Glutamatergic neuron (in vitro differentiated cells): ENCODE results near the gene PTGDR. TPM values are rescaled to one million over a fixed set of nuclear protein-coding genes. Genes with fewer than 3 reads are reported as not detected.

Source experiments
- DNase-seq: peaks from one replicate; pipeline ENCODE4 v3.0.0; 2022
- H3K27ac Mint-ChIP-seq: one replicate; pipeline ENCODE4 v1.8.0; 2020; ENCODE audit warnings: mild to moderate bottlenecking, mixed read lengths, inconsistent platforms; ENCODE audit not compliant: unreplicated experiment
- H3K27me3 Mint-ChIP-seq: one replicate; pipeline ENCODE4 v1.8.0; 2020; ENCODE audit warnings: mild to moderate bottlenecking, moderate library complexity, mixed read lengths, inconsistent platforms; ENCODE audit not compliant: unreplicated experiment
- H3K36me3 Mint-ChIP-seq: one replicate; pipeline ENCODE4 v1.8.0; 2020; ENCODE audit warnings: mild to moderate bottlenecking, mixed read lengths, inconsistent platforms; ENCODE audit not compliant: unreplicated experiment
- H3K4me1 Mint-ChIP-seq: one replicate; pipeline ENCODE4 v1.8.0; 2020; ENCODE audit warnings: mild to moderate bottlenecking, low read depth, mixed read lengths, inconsistent platforms; ENCODE audit not compliant: unreplicated experiment
- H3K4me3 Mint-ChIP-seq: one replicate; pipeline ENCODE4 v1.8.0; 2020; ENCODE audit warnings: mild to moderate bottlenecking, mixed read lengths, inconsistent platforms; ENCODE audit not compliant: unreplicated experiment
- H3K9me3 Mint-ChIP-seq: one replicate; pipeline ENCODE4 v1.8.0; 2020; ENCODE audit warnings: mild to moderate bottlenecking, moderate library complexity, mixed read lengths, inconsistent platforms; ENCODE audit not compliant: unreplicated experiment
- CTCF ChIP-seq: fragments of 200-600 bp; sonication (generic); IDR thresholded peaks from one replicate; pipeline ENCODE4 v1.5.0; 2021; ENCODE audit not compliant: partially characterized antibody, unreplicated experiment
- total RNA-seq: library from RNA; stranded (reverse); fragmentation: NEBNext Ultra II Directional; extraction: Animal tissue kit (Norgen Biotek cat#: 25700); gene quantifications from one replicate; pipeline ENCODE4 v1.2.1, GENCODE V29; 2021; ENCODE audit not compliant: unreplicated experiment

PTGDR gene
- total RNA-seq, 1 donor from 2014 or later: not detected

DNA sequence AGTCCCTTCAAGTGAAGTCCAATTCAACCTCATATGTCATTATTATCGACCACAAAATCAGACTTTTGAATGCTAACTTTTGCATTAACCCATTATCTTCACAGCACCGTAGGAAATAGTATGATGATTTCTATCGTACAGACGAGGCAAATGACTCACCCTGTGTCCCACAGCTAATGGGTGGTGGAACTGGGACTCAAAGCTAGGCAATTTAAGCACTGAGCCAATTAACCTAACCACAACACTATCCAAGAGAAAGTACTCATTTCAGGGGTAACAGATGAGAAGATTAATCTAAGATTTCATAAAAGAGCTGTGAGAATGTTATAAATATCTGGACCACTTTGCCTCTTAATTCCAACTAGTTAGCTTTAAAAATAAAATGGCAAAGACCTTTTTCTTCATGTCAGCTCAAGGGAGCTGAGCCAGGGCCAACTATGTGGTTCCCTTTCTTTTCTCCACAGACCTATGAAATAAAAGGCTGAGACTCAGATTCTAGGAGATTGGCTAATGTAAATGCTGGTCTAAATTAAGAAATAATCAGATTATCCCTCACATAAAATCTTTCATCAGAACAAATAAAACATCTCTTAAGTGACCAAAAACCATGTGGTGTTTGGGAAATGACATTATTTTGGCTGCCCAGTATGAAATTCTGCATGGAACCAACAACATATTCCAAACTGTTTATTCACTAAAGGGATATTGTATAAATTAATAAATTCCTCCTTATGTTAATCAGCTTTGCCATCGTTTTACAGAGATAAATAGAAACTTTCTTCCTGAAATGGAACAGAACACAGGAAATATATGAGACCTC, 51.5 kb downstream of the PTGDR start:
- no peak overlapping the region for H3K27ac Mint-ChIP-seq
- no peak for DNase-seq
- no peak for TF ChIP-seq CTCF
- H3K36me3 Mint-ChIP-seq: peaks cover 24% of the 10 kb centered on the region
- peaks cover 16% of the 10 kb centered on the region for H3K27me3 Mint-ChIP-seq
- peaks cover 3% of the 10 kb centered on the region for H3K4me1 Mint-ChIP-seq
- peaks cover 10% of the 10 kb centered on the region for H3K9me3 Mint-ChIP-seq
- H3K4me3 Mint-ChIP-seq: no peak overlapping the region

GRCh38 chr14:52319919-52320318, 52.4 kb downstream of the PTGDR start:
- H3K27ac Mint-ChIP-seq: no peak overlapping the region

GRCh38 chr14:52325126-52325525, 57.6 kb downstream of the PTGDR start:
- no peak for TF ChIP-seq CTCF
- peaks cover 2% of the 10 kb centered on the region for H3K27me3 Mint-ChIP-seq
- H3K9me3 Mint-ChIP-seq: peaks cover 4% of the 10 kb centered on the region
- H3K36me3 Mint-ChIP-seq: peaks cover 23% of the 10 kb centered on the region
- H3K27ac Mint-ChIP-seq: no peak overlapping the region
- H3K4me3 Mint-ChIP-seq: no peak overlapping the region
- no peaks in the 10 kb centered on the region for H3K4me1 Mint-ChIP-seq
- DNase-seq: no peak

More at GRCh38 chr14:52319919-52320318, 52.4 kb downstream of the PTGDR start:
- Mint-ChIP-seq H3K4me3 (no peak overlapping the region), H3K9me3 (peaks cover 8% of the 10 kb centered on the region), H3K27me3 (peaks cover 11% of the 10 kb centered on the region), H3K36me3 (peaks cover 24% of the 10 kb centered on the region), H3K4me1 (peaks cover under 1% of the 10 kb centered on the region)
- no peak for DNase-seq
- no peak for TF ChIP-seq CTCF

GRCh38 chr14:52325630-52326029, 58.1 kb downstream of the PTGDR start:
- Mint-ChIP-seq H3K27me3 (peaks cover 2% of the 10 kb centered on the region), H3K4me1 (no peaks in the 10 kb centered on the region), H3K4me3 (no peak overlapping the region), H3K27ac (no peak overlapping the region), H3K36me3 (peaks cover 18% of the 10 kb centered on the region), H3K9me3 (peaks cover 4% of the 10 kb centered on the region)
- no peak for DNase-seq
- no peak for TF ChIP-seq CTCF

Other genes with a start within 250 kb of the PTGDR start
- gene NID2, start 198.6 kb upstream of the PTGDR start, total RNA-seq: 2.6 TPM
- not detected for gene PTGER2, start 46.6 kb downstream of the PTGDR start, total RNA-seq